GM21381 (cell line): ENCODE results near the gene JSRP1.

Experiments used
- ATAC-seq: cut with Tn5 transposase; IDR thresholded peaks from one replicate; pipeline ENCODE4 v1.9.1; 2021; ENCODE audit warnings: mild to moderate bottlenecking, moderate library complexity; ENCODE audit not compliant: unreplicated experiment

JSRP1 gene

GRCh38 chr19:2268480-2268830, 12.2 kb upstream of the JSRP1 start:
- no peak for ATAC-seq

- ATAC-seq: no peak
Measured at GRCh38 chr19:2266183-2266993, 10.2 kb upstream of the JSRP1 start.

GRCh38 chr19:2261438-2262172, 5.4 kb upstream of the JSRP1 start:
- ATAC-seq: no peak

GRCh38 chr19:2260341-2260805, 4.2 kb upstream of the JSRP1 start:
- no peak for ATAC-seq

GRCh38 chr19:2259336-2259735, 3.1 kb upstream of the JSRP1 start:
- ATAC-seq: no peak

GRCh38 chr19:2255112-2255845, 938 bp downstream of the JSRP1 start:
- ATAC-seq: no peak

GRCh38 chr19:2254064-2254872, 1.9 kb downstream of the JSRP1 start:
- no peak for ATAC-seq

- ATAC-seq: no peak
Measured at GRCh38 chr19:2253106-2254063, 2.8 kb downstream of the JSRP1 start.

- no peak for ATAC-seq
Measured at GRCh38 chr19:2252797-2253105, 3.5 kb downstream of the JSRP1 start.

- no peak for ATAC-seq
Measured at GRCh38 chr19:2252055-2252796, 4.0 kb downstream of the JSRP1 start.

GRCh38 chr19:2251106-2252054, 4.8 kb downstream of the JSRP1 start:
- no peak for ATAC-seq

- ATAC-seq: no peak
Measured at GRCh38 chr19:2250766-2251105, 5.5 kb downstream of the JSRP1 start.

GRCh38 chr19:2249880-2250765, 6.1 kb downstream of the JSRP1 start:
- ATAC-seq: no peak

GRCh38 chr19:2249010-2249866, 7.0 kb downstream of the JSRP1 start, which contains the start of gene AMH:
AMH (plus strand) TSS chr19:2249323; CDS start chr19:2249333, 10 bp downstream.
- no peak for ATAC-seq

- no peak for ATAC-seq
Measured at GRCh38 chr19:2248136-2249009, 7.8 kb downstream of the JSRP1 start.
